Measurements from ENCODE around the gene OPTN.

DNA sequence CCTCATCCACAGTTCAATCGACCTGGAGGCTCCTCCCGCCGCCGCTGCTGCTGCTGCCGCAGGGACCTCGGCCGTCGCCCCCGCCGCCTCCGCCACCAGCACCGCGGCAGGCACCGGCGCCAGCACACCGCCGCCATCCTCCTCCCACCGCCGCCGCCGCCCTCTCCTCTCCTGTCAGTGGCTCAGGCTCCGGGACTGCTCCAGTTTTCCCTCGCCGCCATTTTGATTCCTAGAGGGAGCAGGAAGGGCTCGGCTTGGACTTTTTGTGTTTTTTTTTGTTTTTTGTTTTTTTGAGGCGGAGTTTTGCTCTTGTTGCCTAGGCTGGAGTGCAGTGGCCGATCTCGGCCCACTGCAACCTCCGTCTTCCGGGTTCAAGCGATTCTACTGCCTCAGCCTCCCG lies 58.4 kb downstream of the OPTN start:
- no peak for TF ChIP-seq MTA2 (IDR thresholded peaks at IDR 0.05; ENCODE audit: low read depth)
- no peak for TF ChIP-seq CHD4 (IDR thresholded peaks at IDR 0.05)
- TF ChIP-seq, protein P1, sequence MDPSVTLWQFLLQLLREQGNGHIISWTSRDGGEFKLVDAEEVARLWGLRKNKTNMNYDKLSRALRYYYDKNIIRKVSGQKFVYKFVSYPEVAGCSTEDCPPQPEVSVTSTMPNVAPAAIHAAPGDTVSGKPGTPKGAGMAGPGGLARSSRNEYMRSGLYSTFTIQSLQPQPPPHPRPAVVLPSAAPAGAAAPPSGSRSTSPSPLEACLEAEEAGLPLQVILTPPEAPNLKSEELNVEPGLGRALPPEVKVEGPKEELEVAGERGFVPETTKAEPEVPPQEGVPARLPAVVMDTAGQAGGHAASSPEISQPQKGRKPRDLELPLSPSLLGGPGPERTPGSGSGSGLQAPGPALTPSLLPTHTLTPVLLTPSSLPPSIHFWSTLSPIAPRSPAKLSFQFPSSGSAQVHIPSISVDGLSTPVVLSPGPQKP (IDR thresholded peaks at IDR 0.05; ENCODE audit: low read depth, low read length), result no peak
- no peak for TF ChIP-seq EZH2 (IDR thresholded peaks at IDR 0.05; ENCODE audit: borderline replicate concordance, control insufficient read depth, low read depth, low read length)
- TF ChIP-seq MXI1 (IDR thresholded peaks at IDR 0.05; ENCODE audit: low read depth, low read length), result no peak
- TF ChIP-seq YY1 (IDR thresholded peaks at IDR 0.05; ENCODE audit: low read depth, low read length), result no peak
- TF ChIP-seq, protein P2, sequence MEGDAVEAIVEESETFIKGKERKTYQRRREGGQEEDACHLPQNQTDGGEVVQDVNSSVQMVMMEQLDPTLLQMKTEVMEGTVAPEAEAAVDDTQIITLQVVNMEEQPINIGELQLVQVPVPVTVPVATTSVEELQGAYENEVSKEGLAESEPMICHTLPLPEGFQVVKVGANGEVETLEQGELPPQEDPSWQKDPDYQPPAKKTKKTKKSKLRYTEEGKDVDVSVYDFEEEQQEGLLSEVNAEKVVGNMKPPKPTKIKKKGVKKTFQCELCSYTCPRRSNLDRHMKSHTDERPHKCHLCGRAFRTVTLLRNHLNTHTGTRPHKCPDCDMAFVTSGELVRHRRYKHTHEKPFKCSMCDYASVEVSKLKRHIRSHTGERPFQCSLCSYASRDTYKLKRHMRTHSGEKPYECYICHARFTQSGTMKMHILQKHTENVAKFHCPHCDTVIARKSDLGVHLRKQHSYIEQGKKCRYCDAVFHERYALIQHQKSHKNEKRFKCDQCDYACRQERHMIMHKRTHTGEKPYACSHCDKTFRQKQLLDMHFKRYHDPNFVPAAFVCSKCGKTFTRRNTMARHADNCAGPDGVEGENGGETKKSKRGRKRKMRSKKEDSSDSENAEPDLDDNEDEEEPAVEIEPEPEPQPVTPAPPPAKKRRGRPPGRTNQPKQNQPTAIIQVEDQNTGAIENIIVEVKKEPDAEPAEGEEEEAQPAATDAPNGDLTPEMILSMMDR (IDR thresholded peaks at IDR 0.05 in 2 of 3, conservative IDR thresholded peaks at IDR 0.05 in 1 of 3; ENCODE audit: control insufficient read depth in 2 of 3, extremely low read depth in 1 of 3, insufficient read depth in 1 of 3, low read depth in 3 of 3, low read length in 3 of 3), result no peak
- no peak for TF ChIP-seq JUND (IDR thresholded peaks at IDR 0.05; ENCODE audit: low read depth, low read length)
- TF ChIP-seq HDAC6 (IDR thresholded peaks at IDR 0.05; ENCODE audit: unreplicated experiment), result no peak
- TF ChIP-seq POLR2A (IDR thresholded peaks at IDR 0.05; ENCODE audit: low read depth, low read length), result no peak
- no peak for TF ChIP-seq MYC (IDR thresholded peaks at IDR 0.05; ENCODE audit: insufficient read depth, insufficient read length, insufficient replicate concordance, low read length, severe bottlenecking)
- no peak for TF ChIP-seq CHD2 (IDR thresholded peaks at IDR 0.05; ENCODE audit: borderline replicate concordance, low read depth, low read length)
